Measurements from ENCODE around the gene LITAF.

DNA sequence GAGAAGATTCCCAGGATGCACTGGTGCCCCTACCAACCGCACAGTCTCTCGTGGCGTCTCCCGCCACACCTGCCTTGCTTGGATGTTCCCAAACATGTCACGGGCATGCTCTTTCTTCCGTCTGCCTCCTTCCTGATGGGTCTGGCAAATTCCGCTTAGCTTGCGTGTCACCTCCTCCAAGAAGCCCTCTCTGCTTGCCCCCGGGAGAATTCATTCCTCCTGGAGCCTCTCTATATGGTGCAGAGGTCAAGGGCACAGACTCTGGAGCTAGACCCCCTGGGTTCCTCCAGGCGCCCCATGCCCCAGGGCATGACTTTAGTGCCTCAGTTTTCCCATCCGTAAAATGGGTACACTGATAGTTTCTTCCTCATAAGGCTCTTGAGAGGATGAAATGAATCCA, 21.1 kb downstream of the LITAF start:
- TF ChIP-seq POLR2A (IDR thresholded peaks at IDR 0.05): no peak
- TF ChIP-seq, protein P1, sequence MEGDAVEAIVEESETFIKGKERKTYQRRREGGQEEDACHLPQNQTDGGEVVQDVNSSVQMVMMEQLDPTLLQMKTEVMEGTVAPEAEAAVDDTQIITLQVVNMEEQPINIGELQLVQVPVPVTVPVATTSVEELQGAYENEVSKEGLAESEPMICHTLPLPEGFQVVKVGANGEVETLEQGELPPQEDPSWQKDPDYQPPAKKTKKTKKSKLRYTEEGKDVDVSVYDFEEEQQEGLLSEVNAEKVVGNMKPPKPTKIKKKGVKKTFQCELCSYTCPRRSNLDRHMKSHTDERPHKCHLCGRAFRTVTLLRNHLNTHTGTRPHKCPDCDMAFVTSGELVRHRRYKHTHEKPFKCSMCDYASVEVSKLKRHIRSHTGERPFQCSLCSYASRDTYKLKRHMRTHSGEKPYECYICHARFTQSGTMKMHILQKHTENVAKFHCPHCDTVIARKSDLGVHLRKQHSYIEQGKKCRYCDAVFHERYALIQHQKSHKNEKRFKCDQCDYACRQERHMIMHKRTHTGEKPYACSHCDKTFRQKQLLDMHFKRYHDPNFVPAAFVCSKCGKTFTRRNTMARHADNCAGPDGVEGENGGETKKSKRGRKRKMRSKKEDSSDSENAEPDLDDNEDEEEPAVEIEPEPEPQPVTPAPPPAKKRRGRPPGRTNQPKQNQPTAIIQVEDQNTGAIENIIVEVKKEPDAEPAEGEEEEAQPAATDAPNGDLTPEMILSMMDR (IDR thresholded peaks at IDR 0.05): no peak
